Measurements from ENCODE around the gene DNAH11. TPM values are rescaled to one million over a fixed set of nuclear protein-coding genes. Genes with fewer than 3 reads are reported as not detected.
"Not testable (repeated sequence)": the region's sequence is repeated elsewhere in the genome, so short reads cannot be mapped to it uniquely, and the experiment has no call there.

DNAH11 gene
- total RNA-seq, 1 experiment from 2014 or later, result 1.0 TPM

- Histone ChIP-seq H3K36me3 (no peaks in the 10 kb centered on the region), H3K9me3 (replicated peaks) (no peaks in the 10 kb centered on the region), H3K4me3 (no peak overlapping the region), H3K27ac (no peak overlapping the region), H3K27me3 (no peaks in the 10 kb centered on the region; the same call in 1 of the 2 replicates), H3K4me1 (no peaks in the 10 kb centered on the region)
- no peak for DNase-seq
Observed at GRCh38 chr7:21778953-21779352, 236.1 kb downstream of the DNAH11 start.

- Histone ChIP-seq H3K36me3 (no peaks in the 10 kb centered on the region), H3K27ac (no peak overlapping the region), H3K9me3 (replicated peaks) (no peaks in the 10 kb centered on the region), H3K27me3 (peaks cover 3% of the 10 kb centered on the region; the same call in 1 of the 2 replicates), H3K4me1 (no peaks in the 10 kb centered on the region), H3K4me3 (no peak overlapping the region)
- DNase-seq, result peak in 1 of 2 experiments; percentile 40
Observed at GRCh38 chr7:21782996-21783395, 240.2 kb downstream of the DNAH11 start.

- H3K4me3 ChIP-seq, result no peak overlapping the region
- no peaks in the 10 kb centered on the region for H3K36me3 ChIP-seq
- H3K27me3 ChIP-seq, result peaks cover 5% of the 10 kb centered on the region; the same call in 1 of the 2 replicates
- H3K9me3 ChIP-seq (replicated peaks), result no peaks in the 10 kb centered on the region
- no peak for DNase-seq
- no peaks in the 10 kb centered on the region for H3K4me1 ChIP-seq
- no peak overlapping the region for H3K27ac ChIP-seq
Observed at GRCh38 chr7:21784989-21785388, 242.2 kb downstream of the DNAH11 start.

GRCh38 chr7:21805791-21806190 lies 263.0 kb downstream of the DNAH11 start:
- Histone ChIP-seq H3K4me1 (no peaks in the 10 kb centered on the region), H3K9me3 (replicated peaks) (no peaks in the 10 kb centered on the region), H3K27ac (no peak overlapping the region), H3K27me3 (no peaks in the 10 kb centered on the region), H3K4me3 (no peak overlapping the region), H3K36me3 (no peaks in the 10 kb centered on the region)
- DNase-seq, result no peak

GRCh38 chr7:21806388-21806787 lies 263.5 kb downstream of the DNAH11 start:
- H3K36me3 ChIP-seq, result no peaks in the 10 kb centered on the region
- H3K27me3 ChIP-seq, result no peaks in the 10 kb centered on the region
- H3K4me3 ChIP-seq, result no peak overlapping the region
- H3K9me3 ChIP-seq (replicated peaks), result no peaks in the 10 kb centered on the region
- DNase-seq, result no peak
- no peaks in the 10 kb centered on the region for H3K4me1 ChIP-seq
- no peak overlapping the region for H3K27ac ChIP-seq

- Histone ChIP-seq H3K4me1 (no peaks in the 10 kb centered on the region), H3K36me3 (no peaks in the 10 kb centered on the region), H3K27me3 (no peaks in the 10 kb centered on the region), H3K9me3 (replicated peaks) (no peaks in the 10 kb centered on the region), H3K4me3 (no peak overlapping the region), H3K27ac (no peak overlapping the region)
- DNase-seq, result no peak
Observed at GRCh38 chr7:21819048-21819447, 276.2 kb downstream of the DNAH11 start.

GRCh38 chr7:21828841-21829240 lies 286.0 kb downstream of the DNAH11 start:
- H3K4me3 ChIP-seq, result no peak overlapping the region
- no peak overlapping the region for H3K27ac ChIP-seq
- no peaks in the 10 kb centered on the region for H3K9me3 ChIP-seq (replicated peaks)
- DNase-seq, result peak in 1 of 2 experiments; percentile 3
- no peaks in the 10 kb centered on the region for H3K36me3 ChIP-seq
- H3K27me3 ChIP-seq, result 0 out of 2 replicates have a peak, but pooled peaks cover 4% of the 10 kb centered on the region
- no peaks in the 10 kb centered on the region for H3K4me1 ChIP-seq

GRCh38 chr7:21829731-21830130 lies 286.9 kb downstream of the DNAH11 start:
- no peak for DNase-seq
- Histone ChIP-seq H3K36me3 (no peaks in the 10 kb centered on the region), H3K4me3 (no peak overlapping the region), H3K9me3 (replicated peaks) (no peaks in the 10 kb centered on the region), H3K4me1 (no peaks in the 10 kb centered on the region), H3K27ac (no peak overlapping the region), H3K27me3 (0 out of 2 replicates have a peak, but pooled peaks cover 4% of the 10 kb centered on the region)

GRCh38 chr7:21844742-21845141 lies 301.9 kb downstream of the DNAH11 start:
- H3K4me3 ChIP-seq, result no peak overlapping the region
- DNase-seq, result peak in 1 of 2 experiments; percentile 9
- H3K27ac ChIP-seq, result no peak overlapping the region
- no peaks in the 10 kb centered on the region for H3K9me3 ChIP-seq (replicated peaks)
- no peaks in the 10 kb centered on the region for H3K27me3 ChIP-seq
- H3K4me1 ChIP-seq, result no peaks in the 10 kb centered on the region
- H3K36me3 ChIP-seq, result no peaks in the 10 kb centered on the region

GRCh38 chr7:21850531-21851285 lies 307.9 kb downstream of the DNAH11 start:
- Histone ChIP-seq H3K27ac (no peak overlapping the region), H3K9me3 (replicated peaks) (no peaks in the 10 kb centered on the region), H3K36me3 (no peaks in the 10 kb centered on the region), H3K27me3 (no peaks in the 10 kb centered on the region), H3K4me1 (peaks cover 3% of the 10 kb centered on the region; the same call in 1 of the 2 replicates), H3K4me3 (peak overlapping the region; percentile 20)
- DNase-seq, result peak; percentile 19 to 44

- H3K27me3 ChIP-seq, result no peaks in the 10 kb centered on the region
- DNase-seq, result no peak
- H3K27ac ChIP-seq, result no peak overlapping the region
- no peaks in the 10 kb centered on the region for H3K9me3 ChIP-seq (replicated peaks)
- peak overlapping the region; percentile 20 for H3K4me3 ChIP-seq
- peaks cover 3% of the 10 kb centered on the region; the same call in 1 of the 2 replicates for H3K4me1 ChIP-seq
- H3K36me3 ChIP-seq, result no peaks in the 10 kb centered on the region
Observed at GRCh38 chr7:21851559-21851967, 308.7 kb downstream of the DNAH11 start.

GRCh38 chr7:21865631-21866204 lies 322.9 kb downstream of the DNAH11 start:
- H3K36me3 ChIP-seq; H3K9me3 ChIP-seq (replicated peaks); H3K4me1 ChIP-seq; H3K4me3 ChIP-seq; H3K27me3 ChIP-seq; H3K27ac ChIP-seq; DNase-seq: not testable (repeated sequence)

GRCh38 chr7:21866731-21867130 lies 323.9 kb downstream of the DNAH11 start:
- Histone ChIP-seq H3K36me3 (no peaks in the 10 kb centered on the region), H3K4me3 (no peak overlapping the region), H3K27me3 (no peaks in the 10 kb centered on the region), H3K4me1 (no peaks in the 10 kb centered on the region), H3K9me3 (replicated peaks) (no peaks in the 10 kb centered on the region), H3K27ac (no peak overlapping the region)
- DNase-seq, result no peak

- H3K9me3 ChIP-seq (replicated peaks), result no peaks in the 10 kb centered on the region
- H3K27ac ChIP-seq, result no peak overlapping the region
- no peak for DNase-seq
- H3K4me3 ChIP-seq, result no peak overlapping the region
- H3K27me3 ChIP-seq, result no peaks in the 10 kb centered on the region
- no peaks in the 10 kb centered on the region for H3K36me3 ChIP-seq
- H3K4me1 ChIP-seq, result no peaks in the 10 kb centered on the region
Observed at GRCh38 chr7:21867226-21867625, 324.4 kb downstream of the DNAH11 start.

GRCh38 chr7:21867816-21868575 lies 325.2 kb downstream of the DNAH11 start:
- Histone ChIP-seq H3K4me1 (no peaks in the 10 kb centered on the region), H3K36me3 (no peaks in the 10 kb centered on the region), H3K27me3 (no peaks in the 10 kb centered on the region), H3K4me3 (no peak overlapping the region), H3K27ac (no peak overlapping the region), H3K9me3 (replicated peaks) (no peaks in the 10 kb centered on the region)
- no peak for DNase-seq

All from SJCRH30 (cell line).